ENCODE results near the gene IRX2.

IRX2 gene

DNA sequence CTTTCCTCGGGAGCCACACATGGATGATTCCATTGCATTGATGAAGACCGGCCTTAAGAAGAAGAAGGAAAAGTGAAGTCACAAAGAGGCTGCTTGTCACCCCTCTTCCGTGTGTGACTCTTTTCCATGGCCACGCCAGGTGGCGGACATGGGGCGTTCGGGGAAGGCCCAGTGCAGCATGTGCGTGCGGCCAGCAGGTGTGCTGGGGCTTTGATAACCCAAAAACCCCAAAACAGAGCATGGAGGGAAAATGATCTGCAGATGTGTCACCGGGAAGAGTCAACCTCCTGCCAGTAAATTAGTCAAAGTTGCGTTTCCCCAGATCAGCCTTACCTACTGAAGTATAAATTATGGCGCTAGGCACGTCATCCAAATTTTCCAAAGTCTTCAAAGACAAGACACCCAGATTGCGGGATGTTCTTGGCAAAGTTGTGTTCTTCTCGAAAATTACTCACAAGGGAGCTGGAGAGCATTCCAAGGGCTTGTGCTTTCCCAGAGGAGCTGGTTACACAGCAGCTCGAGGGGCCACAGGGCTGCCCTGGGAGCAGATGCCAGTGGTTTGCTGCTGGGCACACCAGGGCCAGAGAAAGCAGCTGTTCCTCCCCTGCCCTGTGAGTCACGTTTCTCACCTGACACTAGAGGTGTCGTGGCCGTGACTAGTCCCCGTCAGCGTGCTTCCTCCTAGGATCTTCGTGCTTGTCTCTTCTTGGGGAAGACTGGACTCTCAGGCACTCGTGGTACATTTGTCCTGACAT lies 53.9 kb downstream of the IRX2 start:
- DNase-seq (ENCODE audit: low read depth in 1 of 2, low spot score in 1 of 2), result no peak

DNA sequence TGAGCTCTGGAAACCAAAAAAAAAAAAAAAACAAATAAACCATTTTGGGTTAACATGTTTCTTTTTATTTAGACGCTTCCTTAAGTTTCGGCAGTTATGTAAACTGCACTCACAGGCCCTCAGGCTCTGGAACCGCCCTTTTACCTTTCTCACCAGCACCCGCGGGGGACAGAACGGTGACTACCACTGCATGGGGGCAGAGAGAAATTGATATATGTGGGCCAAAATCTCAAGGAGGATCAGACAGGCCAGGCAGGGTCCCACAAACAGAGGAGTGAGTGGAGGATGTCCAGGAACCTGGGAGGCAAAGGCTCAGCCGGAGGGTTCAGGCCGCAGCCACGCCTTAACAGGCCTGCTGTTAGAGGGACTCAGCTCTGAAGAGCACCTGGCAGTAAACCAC lies 54.4 kb downstream of the IRX2 start:
- no peak for DNase-seq (ENCODE audit: low read depth in 1 of 2, low spot score in 1 of 2)

Measured in activated CD4-positive, alpha-beta T cell treated with anti-CD3 and anti-CD28 coated beads, Interleukin-2, amount 50 U/mL, for 24 hours (primary cell).